ENCODE results near the gene WDTC1.
A peak's percentile ranks its signal among the peaks of the same experiment; 100 is the strongest.
"Not testable (repeated sequence)": the region's sequence is repeated elsewhere in the genome, so short reads cannot be mapped to it uniquely, and the experiment has no call there.

Gene WDTC1

GRCh38 chr1:27275696-27276095 is 41.3 kb downstream of the WDTC1 start:
- H3K4me3 ChIP-seq (replicated peaks; ENCODE audit: low read depth, low read length), result no peak overlapping the region
- DNase-seq (ENCODE audit: extremely low read depth, low read depth), result no peak
- TF ChIP-seq CTCF (IDR thresholded peaks at IDR 0.05; ENCODE audit: low read depth, low read length, missing control alignments), result no peak

- TF ChIP-seq CTCF (IDR thresholded peaks at IDR 0.05; ENCODE audit: low read depth, low read length, missing control alignments), result peak; percentile 73
- peak; percentile 52 for DNase-seq (ENCODE audit: extremely low read depth, low read depth)
- H3K4me3 ChIP-seq (replicated peaks; ENCODE audit: low read depth, low read length), result no peak overlapping the region
Measured at GRCh38 chr1:27284425-27285273, 50.2 kb downstream of the WDTC1 start.

GRCh38 chr1:27285274-27285660 is 50.8 kb downstream of the WDTC1 start:
- no peak overlapping the region for H3K4me3 ChIP-seq (replicated peaks; ENCODE audit: low read depth, low read length)
- no peak for DNase-seq (ENCODE audit: extremely low read depth, low read depth)
- no peak for TF ChIP-seq CTCF (IDR thresholded peaks at IDR 0.05; ENCODE audit: low read depth, low read length, missing control alignments)

- DNase-seq (ENCODE audit: extremely low read depth, low read depth); H3K4me3 ChIP-seq (replicated peaks; ENCODE audit: low read depth, low read length): not testable (repeated sequence)
Measured at GRCh38 chr1:27285821-27286220, 51.4 kb downstream of the WDTC1 start.

- DNase-seq (ENCODE audit: extremely low read depth, low read depth); H3K4me3 ChIP-seq (replicated peaks; ENCODE audit: low read depth, low read length): not testable (repeated sequence)
Measured at GRCh38 chr1:27289125-27289524, 54.7 kb downstream of the WDTC1 start.

- DNase-seq (ENCODE audit: extremely low read depth, low read depth), result no peak
- no peak for TF ChIP-seq CTCF (IDR thresholded peaks at IDR 0.05; ENCODE audit: low read depth, low read length, missing control alignments)
- no peak overlapping the region for H3K4me3 ChIP-seq (replicated peaks; ENCODE audit: low read depth, low read length)
Measured at GRCh38 chr1:27290581-27290980, 56.1 kb downstream of the WDTC1 start.

GRCh38 chr1:27292106-27292505 is 57.7 kb downstream of the WDTC1 start:
- TF ChIP-seq CTCF (IDR thresholded peaks at IDR 0.05; ENCODE audit: low read depth, low read length, missing control alignments), result no peak
- no peak for DNase-seq (ENCODE audit: extremely low read depth, low read depth)
- no peak overlapping the region for H3K4me3 ChIP-seq (replicated peaks; ENCODE audit: low read depth, low read length)

- no peak for TF ChIP-seq CTCF (IDR thresholded peaks at IDR 0.05; ENCODE audit: low read depth, low read length, missing control alignments)
- DNase-seq (ENCODE audit: extremely low read depth, low read depth), result no peak
- H3K4me3 ChIP-seq (replicated peaks; ENCODE audit: low read depth, low read length), result no peak overlapping the region
Measured at GRCh38 chr1:27293915-27294314, 59.5 kb downstream of the WDTC1 start.
